Transverse colon (tissue), 4 donors: Measurements from ENCODE around the gene EPHB2. TPM values are rescaled to one million over a fixed set of nuclear protein-coding genes. Genes with fewer than 3 reads are reported as not detected.

Experiments used
- DNase-seq: peaks from one replicate; pipeline ENCODE4 v3.0.0-alpha.2; 2019
- H3K27ac ChIP-seq, 4 donors: fragments of 200-600 bp; sonication (generic); 2 replicates each; pipeline ENCODE4 v1.5.1; 2016 to 2018; ENCODE audit warnings: inconsistent platforms in 4 of 4
- H3K27me3 ChIP-seq: fragments of 200-600 bp; sonication (generic); 2 replicates; pipeline ENCODE4 v1.5.1; 2017; ENCODE audit warnings: inconsistent platforms
- H3K36me3 ChIP-seq, 4 donors: fragments of 200-600 bp; sonication (generic); 2 replicates each; pipeline ENCODE4 v1.5.1; 2017 to 2019; ENCODE audit warnings: inconsistent platforms in 4 of 4
- H3K4me1 ChIP-seq, 4 donors: fragments of 200-600 bp; sonication (generic); 2 replicates each; pipeline ENCODE4 v1.5.1; 2017 to 2020; ENCODE audit warnings: inconsistent platforms in 4 of 4
- H3K4me3 ChIP-seq, 4 donors: fragments of 200-600 bp; sonication (generic); 1 replicate in 1 of 4; 2 replicates in 3 of 4; pipeline versions ENCODE4 v1.5.1 to v1.6.1; 2017 to 2019; ENCODE audit warnings: inconsistent platforms in 4 of 4
- H3K9me3 ChIP-seq, 2 donors: fragments of 200-600 bp; sonication (generic); 2 replicates each; pipeline ENCODE4 v1.5.1; 2017 to 2019; ENCODE audit warnings: inconsistent platforms in 2 of 2
- CTCF ChIP-seq, 5 experiments: fragments of 200-600 bp in 3 of 5; fragments of 450-650 bp in 2 of 5; sonication (generic) in 3 of 5; IDR thresholded peaks; 1 replicate in 2 of 5; 2 replicates in 3 of 5; pipeline ENCODE4 v1.5.1; 2016 to 2017; ENCODE audit warnings: antibody characterized with exemption in 5 of 5, inconsistent platforms in 3 of 5, mild to moderate bottlenecking in 2 of 5, moderate library complexity in 1 of 5
- EP300 ChIP-seq: sonication (generic); formaldehyde crosslinking; IDR thresholded peaks from one replicate; pipeline ENCODE4 v1.6.1; 2017; ENCODE audit warnings: antibody characterized with exemption, low read depth
- POLR2A ChIP-seq: fragments of 450-650 bp; IDR thresholded peaks from one replicate; pipeline ENCODE4 v1.6.1; 2016; ENCODE audit warnings: antibody characterized with exemption, mild to moderate bottlenecking, moderate library complexity
- POLR2AphosphoS5 ChIP-seq, 3 donors: sonication (generic); formaldehyde crosslinking; IDR thresholded peaks; one replicate each; pipeline ENCODE4 v1.6.1; 2016; ENCODE audit warnings: antibody characterized with exemption in 3 of 3
- WGBS, 2 donors: methylation state at CpG; one replicate each; pipeline ENCODE4 v1.1.5; 2018; ENCODE audit warnings: low coverage in 1 of 2; 5-methylcytosine and 5-hydroxymethylcytosine counted together
- in situ Hi-C, 4 donors: fragments of 200-750 bp; cut with MboI; loops; one replicate each; pipeline versions ENCODE4 v1.15.0 to v1.15.1; 2017; ENCODE audit warnings: low sequenced_read_pairs in 3 of 4, low pct_ligation_motif_present in 1 of 4, low pct_unique_long_range_greater_than_20kb in 1 of 4
- intact Hi-C: fragments of 100-400 bp; cut with DNase I; formaldehyde crosslinking; loops from one replicate; pipeline ENCODE4 v1.15.1; 2023; ENCODE audit warnings: low total_unique reads
- total RNA-seq, 4 donors: library from RNA; depleted of rRNA; stranded (reverse); fragments of >200 nt; gene quantifications; one replicate each; pipeline ENCODE4 v1.1.0, GENCODE V29; 2016

EPHB2 gene
- total RNA-seq, 4 donors from 2014 or later = 3.0 to 152 (median 27.9) TPM

- Histone ChIP-seq H3K9me3 (no peaks in the 10 kb centered on the region), H3K4me3 (no peak overlapping the region), H3K27me3 (peaks cover 6% of the 10 kb centered on the region), H3K27ac (no peak overlapping the region), H3K4me1 (peaks cover 0 to 8% (median 0%) of the 10 kb centered on the region in 4 donors), H3K36me3 (no peaks in the 10 kb centered on the region)
- no peak for DNase-seq
- intact Hi-C loops = no loop called here
- no peak for TF ChIP-seq POLR2AphosphoS5 (IDR thresholded peaks at IDR 0.05)
- TF ChIP-seq POLR2A = no peak
- no peak for TF ChIP-seq CTCF (IDR thresholded peaks at IDR 0.05)
- TF ChIP-seq EP300 = no peak
- in situ Hi-C loops = loop anchor here in 2 of 4 donors (25.0 kb wide), 1 partner anchor 204 kb away; no protein-coding TSS in a partner anchor
- 75 to 83% methylated on average over 1 of the region's 1 CpG for WGBS, 2 donors
Measured at GRCh38 chr1:22683547-22683946, 27.1 kb upstream of the EPHB2 start.

- WGBS, 2 donors = 63 to 67% methylated on average over 5 to 10 of the region's 10 CpGs
- Histone ChIP-seq H3K36me3 (no peaks in the 10 kb centered on the region), H3K9me3 (no peaks in the 10 kb centered on the region), H3K4me1 (peaks cover 0 to under 1% (median 0%) of the 10 kb centered on the region in 4 donors), H3K27ac (no peak overlapping the region), H3K4me3 (no peak overlapping the region), H3K27me3 (peaks cover 6% of the 10 kb centered on the region)
- DNase-seq = no peak
- in situ Hi-C loops (loop anchor here in 2 of 4 donors (25.0 kb wide), 1 partner anchor 202 kb away; no protein-coding TSS in a partner anchor), intact Hi-C loops (no loop called here)
- TF ChIP-seq CTCF (IDR thresholded peaks at IDR 0.05) (no peak), POLR2A (no peak), EP300 (no peak), POLR2AphosphoS5 (IDR thresholded peaks at IDR 0.05) (no peak)
Measured at GRCh38 chr1:22685591-22686059, 25.0 kb upstream of the EPHB2 start.

- 64 to 100% methylated on average over 1 to 2 of the region's 2 CpGs for WGBS, 2 donors
- in situ Hi-C loops = loop anchor here in 2 of 4 donors (25.0 kb wide), 1 partner anchor 200 kb away; no protein-coding TSS in a partner anchor
- H3K9me3 ChIP-seq = no peaks in the 10 kb centered on the region
- no peak overlapping the region for H3K27ac ChIP-seq
- H3K4me1 ChIP-seq = no peaks in the 10 kb centered on the region
- no peaks in the 10 kb centered on the region for H3K36me3 ChIP-seq
- H3K27me3 ChIP-seq = peaks cover 6% of the 10 kb centered on the region
- no peak for DNase-seq
- no peak for TF ChIP-seq POLR2A
- no peak for TF ChIP-seq POLR2AphosphoS5 (IDR thresholded peaks at IDR 0.05)
- TF ChIP-seq CTCF (IDR thresholded peaks at IDR 0.05) = no peak
- TF ChIP-seq EP300 = no peak
- no peak overlapping the region for H3K4me3 ChIP-seq
- intact Hi-C loops = no loop called here
Measured at GRCh38 chr1:22687191-22687590, 23.4 kb upstream of the EPHB2 start.

- in situ Hi-C loops = loop anchor here in 2 of 4 donors (25.0 kb wide), 1 partner anchor 199 kb away; no protein-coding TSS in a partner anchor
- H3K9me3 ChIP-seq = no peaks in the 10 kb centered on the region
Measured at GRCh38 chr1:22688466-22688865, 22.2 kb upstream of the EPHB2 start.

More at GRCh38 chr1:22688466-22688865, 22.2 kb upstream of the EPHB2 start:
- Histone ChIP-seq H3K27me3 (peaks cover 6% of the 10 kb centered on the region), H3K4me3 (no peak overlapping the region), H3K4me1 (no peaks in the 10 kb centered on the region), H3K36me3 (no peaks in the 10 kb centered on the region), H3K27ac (no peak overlapping the region)
- TF ChIP-seq CTCF (IDR thresholded peaks at IDR 0.05) (no peak), EP300 (no peak), POLR2A (no peak), POLR2AphosphoS5 (IDR thresholded peaks at IDR 0.05) (no peak)
- DNase-seq = no peak
- intact Hi-C loops = no loop called here
